Panc1 (cell line): ENCODE measurements around the gene PARP8. TPM values are rescaled to one million over a fixed set of nuclear protein-coding genes. Genes with fewer than 3 reads are reported as not detected.

Source experiments
- ATAC-seq: fragments of 200-7000 bp; cut with Tn5 transposase; 2 replicates; pipeline ENCODE4 v1.9.1; 2020; ENCODE audit warnings: mild to moderate bottlenecking, moderate library complexity
- BruUV-seq: library from RNA; stranded (reverse); fragments of 400-500 nt; replicated peaks from 2 replicates; lab custom pipeline; 2021; lab: Mats Ljungman, UMichigan
- CTCF ChIA-PET: fragments of 300-600 bp; sonication (Branson Sonifier 250); formaldehyde crosslinking; loops from one replicate; lab custom pipeline; 2022; ENCODE audit warnings: antibody characterized with exemption; lab: Charles Lee
- POLR2A ChIA-PET: fragments of 300-600 bp; sonication (Branson Sonifier 250); formaldehyde crosslinking; loops from one replicate; lab custom pipeline; 2022; ENCODE audit warnings: antibody characterized with exemption; lab: Charles Lee
- DNase-seq: peaks from one replicate; pipeline ENCODE4 v3.0.0-alpha.2; 2010; ENCODE audit warnings: low read depth, low spot score
- H3K27ac ChIP-seq: 2 replicates; pipeline ENCODE4 v1.5.1; 2011; ENCODE audit warnings: mild to moderate bottlenecking, low read length, inconsistent platforms
- H3K27me3 ChIP-seq: fragments of 200-500 bp; sonication (Bioruptor generic); 2 replicates; pipeline ENCODE4 v1.6.0; 2014; ENCODE audit warnings: low read length, inconsistent platforms; ENCODE audit not compliant: control insufficient read depth, insufficient read depth
- H3K36me3 ChIP-seq: fragments of 200-500 bp; sonication (Bioruptor generic); 2 replicates; pipeline ENCODE4 v1.5.1; 2014; ENCODE audit warnings: inconsistent platforms, mild to moderate bottlenecking, low read length, moderate library complexity; ENCODE audit not compliant: control insufficient read depth, insufficient read depth
- H3K4me1 ChIP-seq: 2 replicates; pipeline ENCODE4 v1.5.1; 2011; ENCODE audit warnings: inconsistent platforms, mild to moderate bottlenecking, low read length, moderate library complexity; ENCODE audit not compliant: control insufficient read depth, insufficient read depth
- H3K4me3 ChIP-seq, 2 experiments: 2 replicates each; pipeline ENCODE4 v1.5.1; 2011 to 2012; ENCODE audit warnings: low read depth in 2 of 2, low read length in 2 of 2, mild to moderate bottlenecking in 2 of 2, inconsistent platforms in 1 of 2, moderate library complexity in 1 of 2
- H3K9me3 ChIP-seq: fragments of 200-500 bp; sonication (Bioruptor generic); 2 replicates; pipeline ENCODE4 v1.5.1; 2014; ENCODE audit warnings: low read depth, mild to moderate bottlenecking, inconsistent platforms, low read length, moderate library complexity; ENCODE audit not compliant: control insufficient read depth, insufficient read depth
- CTCF ChIP-seq: fragments of 450-650 bp; IDR thresholded peaks from 2 replicates; pipeline ENCODE4 v1.5.1; 2017; ENCODE audit warnings: mild to moderate bottlenecking
- POLR2AphosphoS5 ChIP-seq: IDR thresholded peaks from 2 replicates; pipeline ENCODE4 v1.6.1; 2012; ENCODE audit warnings: mild to moderate bottlenecking, low read depth, low read length, moderate library complexity
- REST ChIP-seq, 2 experiments: IDR thresholded peaks; 2 replicates each; pipeline ENCODE4 v1.6.1; 2011 to 2012; ENCODE audit warnings: low read depth in 2 of 2, control low read depth in 1 of 2, low read length in 1 of 2, mild to moderate bottlenecking in 1 of 2, moderate library complexity in 1 of 2; ENCODE audit not compliant: insufficient read depth in 1 of 2
- SIN3A ChIP-seq: IDR thresholded peaks from 2 replicates; pipeline ENCODE4 v1.6.1; 2012; ENCODE audit warnings: low read depth, mild to moderate bottlenecking, low read length, moderate library complexity, borderline replicate concordance; ENCODE audit not compliant: insufficient read depth
- TCF7L2 ChIP-seq: IDR thresholded peaks from 2 replicates; pipeline ENCODE4 v1.6.1; 2011; ENCODE audit warnings: mild to moderate bottlenecking, low read depth, low read length, inconsistent platforms
- in situ Hi-C: cut with HindIII; loops from 2 replicates; pipeline ENCODE4 v1.10.0; 2016; ENCODE audit warnings: low sequenced_read_pairs, low pct_unique_long_range_greater_than_20kb
- intact Hi-C: fragments of 100-400 bp; cut with micrococcal nuclease; formaldehyde crosslinking; loops from one replicate; pipeline ENCODE4 v1.10.0; 2022; ENCODE audit not compliant: unreplicated experiment
- total RNA-seq: library from RNA; stranded (reverse); gene quantifications from one replicate; pipeline ENCODE4 v1.2.1, GENCODE V29; 2021; ENCODE audit not compliant: unreplicated experiment

Gene PARP8
- total RNA-seq, 1 experiment from 2014 or later = 20.2 TPM

DNA sequence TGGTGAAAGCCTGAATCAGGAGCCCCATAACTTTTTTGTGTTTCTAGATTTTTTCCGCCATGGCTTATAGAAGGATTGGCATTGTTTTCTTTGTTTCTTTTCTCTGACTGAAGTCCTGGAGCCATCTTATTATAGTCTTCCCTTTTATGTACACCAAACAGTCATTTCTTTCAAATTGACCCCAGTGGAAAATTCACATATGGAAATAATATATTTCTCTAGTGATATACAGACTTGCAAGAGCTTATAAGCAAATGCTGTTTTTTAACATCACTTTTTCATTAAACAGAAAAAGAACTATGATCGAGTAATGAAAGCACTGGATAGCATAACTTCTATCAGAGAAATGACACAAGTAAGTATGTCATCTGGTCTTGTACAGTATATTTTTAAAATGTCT is 155.6 kb downstream of the PARP8 start:
- H3K36me3 ChIP-seq = peaks cover 2% of the 10 kb centered on the region; the same call in 1 of the 2 replicates
- in situ Hi-C loops (no loop called here), intact Hi-C loops (no loop called here)
- H3K27me3 ChIP-seq = no peaks in the 10 kb centered on the region
- no peak overlapping the region for H3K4me3 ChIP-seq
- no peak for TF ChIP-seq TCF7L2
- no peak for TF ChIP-seq SIN3A
- no peak for TF ChIP-seq CTCF
- TF ChIP-seq POLR2AphosphoS5 = no peak
- TF ChIP-seq REST (IDR thresholded peaks at IDR 0.05; ENCODE audit: insufficient read depth in 1 of 2, low read depth in 2 of 2, low read length in 1 of 2) = no peak
- DNase-seq (no peak), ATAC-seq (no peak)
- no peak overlapping the region for H3K27ac ChIP-seq
- CTCF ChIA-PET = no interaction called here
- H3K4me1 ChIP-seq = no peaks in the 10 kb centered on the region
- no peaks in the 10 kb centered on the region for H3K9me3 ChIP-seq
- BruUV-seq = no TSS peak
- POLR2A ChIA-PET = no interaction called here

DNA sequence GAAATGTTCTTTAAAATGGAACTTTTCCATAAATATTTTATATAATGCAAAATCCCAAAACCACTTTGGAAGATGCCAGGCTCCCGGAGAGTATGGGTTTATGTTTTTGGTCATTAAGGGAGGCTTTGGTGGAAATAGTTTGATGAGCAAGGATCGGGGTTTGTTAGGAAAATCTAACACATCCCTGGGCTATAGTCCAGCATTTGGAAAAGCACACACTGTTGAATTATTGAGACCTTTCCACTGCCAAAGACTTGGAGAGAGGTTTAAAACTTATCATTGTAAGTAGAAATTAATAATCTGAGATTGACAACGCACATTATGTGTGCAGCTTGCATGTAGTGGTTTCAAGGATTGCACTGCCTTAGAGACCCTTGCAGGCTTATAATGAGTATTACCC is 156.3 kb downstream of the PARP8 start:
- no peaks in the 10 kb centered on the region for H3K27me3 ChIP-seq
- no peaks in the 10 kb centered on the region for H3K9me3 ChIP-seq
- ChIA-PET POLR2A (no interaction called here), CTCF (no interaction called here)
- no peak overlapping the region for H3K4me3 ChIP-seq
- intact Hi-C loops = no loop called here
- TF ChIP-seq POLR2AphosphoS5 (no peak), CTCF (no peak), SIN3A (no peak), TCF7L2 (no peak), REST (IDR thresholded peaks at IDR 0.05; ENCODE audit: insufficient read depth in 1 of 2, low read depth in 2 of 2, low read length in 1 of 2) (no peak)
- no peaks in the 10 kb centered on the region for H3K4me1 ChIP-seq
- BruUV-seq = no TSS peak
- H3K36me3 ChIP-seq = peaks cover 6% of the 10 kb centered on the region; the same call in 1 of the 2 replicates
- DNase-seq (no peak), ATAC-seq (no peak)
- no peak overlapping the region for H3K27ac ChIP-seq
- in situ Hi-C loops = no loop called here
